ENCODE data around the gene MKNK2. TPM values are rescaled to one million over a fixed set of nuclear protein-coding genes. Genes with fewer than 3 reads are reported as not detected.

MKNK2 gene
- total RNA-seq, 2 donors from 2014 or later: 120 to 123 TPM

DNA sequence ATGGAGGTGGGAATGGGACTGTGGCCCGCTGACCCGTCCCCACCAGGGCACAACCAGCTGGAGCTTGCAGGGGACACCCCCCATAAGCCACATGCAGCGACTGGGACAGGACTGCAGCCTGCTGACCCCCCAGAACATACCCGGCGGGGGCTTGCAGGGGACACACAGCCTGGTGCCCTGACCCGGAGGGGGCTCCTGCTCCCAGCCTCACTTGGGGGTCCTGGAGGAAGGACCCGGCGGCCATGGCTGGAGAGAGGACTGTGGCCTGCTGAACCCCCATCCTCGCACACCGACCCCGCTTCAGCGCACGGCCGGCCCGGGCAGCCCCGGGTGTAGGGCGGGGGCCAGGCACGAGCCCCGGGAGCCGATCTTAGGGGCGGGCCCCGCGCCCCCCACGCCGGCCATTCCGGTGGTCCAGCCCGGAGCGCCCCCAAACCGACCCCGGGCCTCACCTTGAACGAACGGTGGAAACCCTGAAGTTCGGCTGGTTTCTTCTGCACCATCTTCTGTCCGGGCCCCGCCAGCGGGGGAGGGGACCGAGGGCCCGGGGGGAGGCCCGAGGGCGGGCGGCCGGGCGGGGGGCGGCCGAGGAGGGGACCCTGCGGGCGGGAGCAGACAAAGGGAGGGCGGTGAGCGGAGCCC is 574 bp downstream of the MKNK2 start:
- no peak overlapping the region for H3K27ac ChIP-seq (ENCODE audit: low read depth, low read length)

DNA sequence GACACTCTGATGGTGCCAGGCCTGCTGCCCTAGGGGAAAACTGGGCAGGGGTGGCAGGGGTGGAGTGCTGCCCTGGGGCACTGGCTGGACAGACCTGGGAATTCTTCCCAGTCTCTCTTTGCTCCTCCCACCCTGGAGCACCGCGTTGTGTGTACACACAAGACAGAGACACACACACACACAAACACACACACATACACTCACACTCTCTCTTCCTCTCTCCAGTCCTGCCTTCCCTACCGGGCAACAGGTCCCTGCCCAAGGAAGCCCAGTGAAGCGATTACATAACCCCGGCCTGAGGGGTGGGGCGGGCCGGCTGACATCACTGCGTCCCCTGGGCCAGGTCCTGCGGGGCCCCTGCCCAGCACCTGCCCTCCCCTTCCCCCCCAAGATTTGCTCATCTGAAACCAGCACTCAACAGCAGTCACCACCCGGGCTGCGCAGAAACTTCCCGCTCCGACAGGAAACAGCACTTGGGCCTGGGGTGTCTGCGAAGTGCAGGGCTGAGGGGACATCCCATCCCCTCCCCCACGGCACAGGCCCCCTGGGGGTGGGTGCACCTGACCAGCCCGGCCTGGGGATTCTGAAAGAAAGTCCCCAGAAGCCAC is 1.2 kb downstream of the MKNK2 start:
- peak overlapping the region; percentile 66 for H3K4me3 Mint-ChIP-seq
- WGBS, 2 experiments (ENCODE audit: insufficient coverage in 1 of 2, insufficient read length in 1 of 2): 10 to 17% methylated on average over 4 to 16 of the region's 16 CpGs
- peak overlapping the region; percentile 58 for H3K27ac Mint-ChIP-seq
- H3K9me3 ChIP-seq (ENCODE audit: control insufficient read depth, low read length): no peaks in the 10 kb centered on the region
- H3K27me3 ChIP-seq (ENCODE audit: control insufficient read depth, insufficient read depth, low read length, poor library complexity, severe bottlenecking): no peaks in the 10 kb centered on the region
- peak overlapping the region; percentile 77 for H3K9ac ChIP-seq (ENCODE audit: extremely low read depth, low read length, poor library complexity, severe bottlenecking)
- TF ChIP-seq, protein P1, sequence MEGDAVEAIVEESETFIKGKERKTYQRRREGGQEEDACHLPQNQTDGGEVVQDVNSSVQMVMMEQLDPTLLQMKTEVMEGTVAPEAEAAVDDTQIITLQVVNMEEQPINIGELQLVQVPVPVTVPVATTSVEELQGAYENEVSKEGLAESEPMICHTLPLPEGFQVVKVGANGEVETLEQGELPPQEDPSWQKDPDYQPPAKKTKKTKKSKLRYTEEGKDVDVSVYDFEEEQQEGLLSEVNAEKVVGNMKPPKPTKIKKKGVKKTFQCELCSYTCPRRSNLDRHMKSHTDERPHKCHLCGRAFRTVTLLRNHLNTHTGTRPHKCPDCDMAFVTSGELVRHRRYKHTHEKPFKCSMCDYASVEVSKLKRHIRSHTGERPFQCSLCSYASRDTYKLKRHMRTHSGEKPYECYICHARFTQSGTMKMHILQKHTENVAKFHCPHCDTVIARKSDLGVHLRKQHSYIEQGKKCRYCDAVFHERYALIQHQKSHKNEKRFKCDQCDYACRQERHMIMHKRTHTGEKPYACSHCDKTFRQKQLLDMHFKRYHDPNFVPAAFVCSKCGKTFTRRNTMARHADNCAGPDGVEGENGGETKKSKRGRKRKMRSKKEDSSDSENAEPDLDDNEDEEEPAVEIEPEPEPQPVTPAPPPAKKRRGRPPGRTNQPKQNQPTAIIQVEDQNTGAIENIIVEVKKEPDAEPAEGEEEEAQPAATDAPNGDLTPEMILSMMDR (conservative IDR thresholded peaks at IDR 0.05): no peak
- H3K36me3 ChIP-seq (ENCODE audit: control insufficient read depth, insufficient read depth, low read length): peaks cover 13% of the 10 kb centered on the region
- no peak overlapping the region for H3K27ac ChIP-seq (ENCODE audit: low read depth, low read length)
- DNase-seq: no peak
- no peaks in the 10 kb centered on the region for H3K27me3 Mint-ChIP-seq (ENCODE audit: insufficient read depth)
- no peaks in the 10 kb centered on the region for H3K4me1 Mint-ChIP-seq
- H3K9me3 Mint-ChIP-seq: no peaks in the 10 kb centered on the region
- H3K4me1 ChIP-seq (ENCODE audit: control insufficient read depth, insufficient read depth, low read length): peaks cover 10% of the 10 kb centered on the region
- peak overlapping the region; percentile 88 for H3K4me3 ChIP-seq (ENCODE audit: low read length)
- peaks cover 2% of the 10 kb centered on the region for H3K36me3 Mint-ChIP-seq (ENCODE audit: low read depth)

More for the DNA sequence above, 574 bp downstream of the MKNK2 start:
- DNase-seq: no peak
- H3K27me3 ChIP-seq (ENCODE audit: control insufficient read depth, insufficient read depth, low read length, poor library complexity, severe bottlenecking): no peaks in the 10 kb centered on the region
- H3K4me1 Mint-ChIP-seq: no peaks in the 10 kb centered on the region
- no peaks in the 10 kb centered on the region for H3K27me3 Mint-ChIP-seq (ENCODE audit: insufficient read depth)
- H3K4me1 ChIP-seq (ENCODE audit: control insufficient read depth, insufficient read depth, low read length): peaks cover 10% of the 10 kb centered on the region
- no peaks in the 10 kb centered on the region for H3K36me3 Mint-ChIP-seq (ENCODE audit: low read depth)
- 0% methylated on average over 4 to 49 of the region's 49 CpGs for WGBS, 2 experiments (ENCODE audit: insufficient coverage in 1 of 2, insufficient read length in 1 of 2)
- no peak overlapping the region for H3K27ac Mint-ChIP-seq
- H3K9me3 ChIP-seq (ENCODE audit: control insufficient read depth, low read length): no peaks in the 10 kb centered on the region
- peak overlapping the region; percentile 66 for H3K4me3 Mint-ChIP-seq
- TF ChIP-seq, protein P1 (conservative IDR thresholded peaks at IDR 0.05): no peak
- H3K9ac ChIP-seq (ENCODE audit: extremely low read depth, low read length, poor library complexity, severe bottlenecking): peak overlapping the region; percentile 77
- peaks cover 13% of the 10 kb centered on the region for H3K36me3 ChIP-seq (ENCODE audit: control insufficient read depth, insufficient read depth, low read length)
- H3K4me3 ChIP-seq (ENCODE audit: low read length): peak overlapping the region; percentile 88
- H3K9me3 Mint-ChIP-seq: no peaks in the 10 kb centered on the region

- Histone ChIP-seq H3K9me3 (ENCODE audit: control insufficient read depth, low read length) (no peaks in the 10 kb centered on the region), H3K27me3 (ENCODE audit: control insufficient read depth, insufficient read depth, low read length, poor library complexity, severe bottlenecking) (no peaks in the 10 kb centered on the region), H3K4me3 (ENCODE audit: low read length) (peak overlapping the region; percentile 88), H3K36me3 (ENCODE audit: control insufficient read depth, insufficient read depth, low read length) (peaks cover 13% of the 10 kb centered on the region), H3K27ac (ENCODE audit: low read depth, low read length) (no peak overlapping the region), H3K9ac (ENCODE audit: extremely low read depth, low read length, poor library complexity, severe bottlenecking) (peak overlapping the region; percentile 77), H3K4me1 (ENCODE audit: control insufficient read depth, insufficient read depth, low read length) (peaks cover 10% of the 10 kb centered on the region)
- H3K4me3 Mint-ChIP-seq: peak overlapping the region; percentile 66
- TF ChIP-seq, protein P1 (conservative IDR thresholded peaks at IDR 0.05): no peak
- WGBS, 2 experiments (ENCODE audit: insufficient coverage in 1 of 2, insufficient read length in 1 of 2): 91% methylated on average over 19 to 27 of the region's 27 CpGs
- H3K9me3 Mint-ChIP-seq: no peaks in the 10 kb centered on the region
- H3K27ac Mint-ChIP-seq: no peak overlapping the region
- no peak for DNase-seq
- no peaks in the 10 kb centered on the region for H3K27me3 Mint-ChIP-seq (ENCODE audit: insufficient read depth)
- H3K36me3 Mint-ChIP-seq (ENCODE audit: low read depth): peaks cover 4% of the 10 kb centered on the region
- H3K4me1 Mint-ChIP-seq: no peaks in the 10 kb centered on the region
Observed at GRCh38 chr19:2048959-2049740, 1.9 kb downstream of the MKNK2 start.

Data from endodermal cell (in vitro differentiated cells).